SK-N-MC (cell line): Measurements from ENCODE around the gene FBRS.
A peak's percentile ranks its signal among the peaks of the same experiment; 100 is the strongest.

Experiments
- EZH2 ChIP-seq: fragments of 200-600 bp; sonication (generic); IDR thresholded peaks from one replicate; pipeline ENCODE4 v1.6.1; 2017; ENCODE audit warnings: antibody characterized with exemption
- POLR2AphosphoS5 ChIP-seq: IDR thresholded peaks from 2 replicates; pipeline ENCODE4 v1.6.1; 2012; ENCODE audit warnings: mild to moderate bottlenecking, low read depth, low read length, borderline replicate concordance

- no peak for TF ChIP-seq EZH2
- TF ChIP-seq POLR2AphosphoS5, result peak; percentile 58; the same call in 1 of the 2 replicates
These were observed 7.7 kb upstream of the FBRS start, which contains the start of gene PRR14 for GRCh38 chr16:30650369-30651123.
